K562 (cell line): ENCODE measurements around the gene CFP. TPM values are rescaled to one million over a fixed set of nuclear protein-coding genes. Genes with fewer than 3 reads are reported as not detected.

ENCODE experiments used
- ATAC-seq: fragments of 200-7000 bp; cut with Tn5 transposase; 3 replicates; pipeline ENCODE4 v1.9.1; 2020; ENCODE audit warnings: moderate library complexity
- BruUV-seq: library from RNA; stranded (reverse); fragments of 400-500 nt; replicated peaks from 2 replicates; lab custom pipeline; 2021; lab: Mats Ljungman, UMichigan
- CTCF ChIA-PET: fragments of 300-600 bp; formaldehyde crosslinking; extraction: SDS; loops from one replicate; lab custom pipeline; 2021; ENCODE audit warnings: low intra/inter-chr PET ratio; lab: Yijun Ruan, JAX
- POLR2A ChIA-PET: fragments of 300-600, 350-650 bp; sonication (Branson Sonifier 250); formaldehyde crosslinking; extraction: SDS; loops from one replicate; lab custom pipeline; 2021; ENCODE audit warnings: antibody characterized with exemption, inconsistent platforms; lab: Yijun Ruan, JAX
- DNase-seq, 4 experiments: peaks; one replicate each; pipeline versions ENCODE4 v3.0.0 to v3.0.0-alpha.2; 2011 to 2018; ENCODE audit warnings: low spot score in 3 of 4, mixed read lengths in 3 of 4; ENCODE audit errors: extremely low read depth in 1 of 4
- FAIRE-seq: peaks from 2 replicates; lab custom pipeline; 2011; peaks lifted over from hg19 to GRCh38; lab: Jason Lieb, UNC
- H2AFZ ChIP-seq: 2 replicates; pipeline ENCODE4 v1.6.0; 2011; ENCODE audit warnings: low read depth, low read length, control low read depth, inconsistent platforms
- H3K27ac ChIP-seq: fragments of 200-600 bp; 3 replicates; pipeline ENCODE4 v1.8.0; 2011; ENCODE audit warnings: low read depth, mild to moderate bottlenecking, control low read depth, inconsistent platforms, low read length, moderate library complexity, mixed read lengths; ENCODE audit errors: extremely low read depth
- H3K27me3 ChIP-seq, 2 experiments: fragments of 300-600 bp in 1 of 2; 2 replicates in 1 of 2; 3 replicates in 1 of 2; pipeline versions ENCODE4 v1.6.0 to v1.8.0; 2011; ENCODE audit warnings: inconsistent platforms in 2 of 2, low read length in 2 of 2, mild to moderate bottlenecking in 1 of 2, mixed read lengths in 1 of 2, moderate library complexity in 1 of 2; ENCODE audit not compliant: control insufficient read depth in 2 of 2, insufficient read depth in 2 of 2
- H3K36me3 ChIP-seq: fragments of 300-600 bp; 3 replicates; pipeline ENCODE4 v1.8.0; 2011; ENCODE audit warnings: mild to moderate bottlenecking, low read length, inconsistent platforms; ENCODE audit not compliant: control insufficient read depth, insufficient read depth
- H3K4me1 ChIP-seq, 2 experiments: fragments of 200-600 bp in 1 of 2; replicated peaks in 1 of 2; 2 replicates in 1 of 2; 3 replicates in 1 of 2; pipeline versions ENCODE4 v1.5.1 to v1.8.0; 2011; ENCODE audit warnings: inconsistent platforms in 2 of 2, low read length in 2 of 2, mild to moderate bottlenecking in 1 of 2, mixed read lengths in 1 of 2, moderate library complexity in 1 of 2; ENCODE audit not compliant: control insufficient read depth in 2 of 2, insufficient read depth in 2 of 2
- H3K4me2 ChIP-seq: 2 replicates; pipeline ENCODE4 v1.6.1; 2011; ENCODE audit warnings: low read length, control low read depth, inconsistent platforms, mixed read lengths; ENCODE audit not compliant: insufficient read depth
- H3K4me3 ChIP-seq: fragments of 200-600 bp; sonication (generic), shearing (Covaris generic); 2 replicates; pipeline ENCODE4 v1.5.1; 2016; ENCODE audit warnings: control low read depth, inconsistent platforms
- H3K79me2 ChIP-seq: fragments of 200-600 bp; 3 replicates; pipeline ENCODE4 v1.8.0; 2011; ENCODE audit warnings: low read length, inconsistent platforms; ENCODE audit not compliant: control insufficient read depth, insufficient read depth
- H3K9ac ChIP-seq, 2 experiments: 2 replicates each; pipeline versions ENCODE4 v1.6.0 to v1.6.1; 2011; ENCODE audit warnings: low read depth in 2 of 2, low read length in 2 of 2, control low read depth in 1 of 2, inconsistent platforms in 1 of 2, mild to moderate bottlenecking in 1 of 2, mixed read lengths in 1 of 2; ENCODE audit not compliant: insufficient read depth in 1 of 2
- H3K9me1 ChIP-seq: one replicate; pipeline ENCODE4 v1.6.0; 2011; ENCODE audit warnings: inconsistent platforms, mild to moderate bottlenecking, low read length, moderate library complexity; ENCODE audit not compliant: control insufficient read depth, insufficient read depth
- H3K9me3 ChIP-seq: replicated peaks from 2 replicates; pipeline ENCODE4 v1.5.1; 2011; ENCODE audit warnings: low read depth, low read length, inconsistent platforms; ENCODE audit not compliant: control insufficient read depth, insufficient read depth
- H4K20me1 ChIP-seq: replicated peaks from 2 replicates; pipeline ENCODE4 v1.6.1; 2011; ENCODE audit warnings: low read length, inconsistent platforms, mixed read lengths; ENCODE audit not compliant: control insufficient read depth, insufficient read depth
- BACH1 ChIP-seq: fragments of 200-800 bp; sonication (Bioruptor generic); IDR thresholded peaks from 2 replicates; pipeline ENCODE4 v1.6.1; 2016; ENCODE audit warnings: missing genetic modification characterization, missing compliant biosample characterization
- DPF2 ChIP-seq: fragments of 450-650 bp; IDR thresholded peaks from 2 replicates; pipeline ENCODE4 v1.6.1; 2016
- ETV1 ChIP-seq: fragments of 450-650 bp; conservative IDR thresholded peaks from 2 replicates; pipeline ENCODE4 v1.6.1; 2016; ENCODE audit warnings: missing genetic modification characterization, control low read depth, low read depth, missing compliant biosample characterization
- FOXM1 ChIP-seq, 2 experiments: fragments of 450-650 bp in 1 of 2; sonication (generic) in 1 of 2; formaldehyde crosslinking in 1 of 2; IDR thresholded peaks; 2 replicates each; pipeline versions ENCODE4 v1.6.1 to v1.9.0; 2017 to 2022; ENCODE audit warnings: low read depth in 2 of 2, mild to moderate bottlenecking in 2 of 2, missing genetic modification reagents in 1 of 2, moderate library complexity in 1 of 2
- GABPB1 ChIP-seq: sonication (generic); formaldehyde crosslinking; IDR thresholded peaks from 2 replicates; pipeline ENCODE4 v1.8.0; 2022; ENCODE audit warnings: mild to moderate bottlenecking, missing genetic modification reagents
- MAFG ChIP-seq: fragments of 450-650 bp; conservative IDR thresholded peaks from 2 replicates; pipeline ENCODE4 v1.6.1; 2016; ENCODE audit warnings: missing genetic modification characterization, missing compliant biosample characterization
- NFE2 ChIP-seq: IDR thresholded peaks from 2 replicates; pipeline ENCODE4 v1.6.1; 2014; ENCODE audit warnings: antibody characterized with exemption, low read depth
- NFYB ChIP-seq: IDR thresholded peaks from 2 replicates; pipeline ENCODE4 v1.6.1; 2011; ENCODE audit warnings: mild to moderate bottlenecking, moderate library complexity; ENCODE audit not compliant: insufficient read length; ENCODE audit errors: extremely low read depth
- PML ChIP-seq: IDR thresholded peaks from 2 replicates; pipeline ENCODE4 v1.6.1; 2012; ENCODE audit warnings: low read length, inconsistent platforms
- TFAP4 ChIP-seq: sonication (generic); formaldehyde crosslinking; IDR thresholded peaks from 2 replicates; pipeline ENCODE4 v1.8.0; 2022; ENCODE audit warnings: missing genetic modification reagents, mild to moderate bottlenecking, moderate library complexity, borderline replicate concordance
- TRIM24 ChIP-seq, 2 experiments: fragments of 450-650 bp; IDR thresholded peaks; 2 replicates each; pipeline ENCODE4 v1.6.1; 2016
- XRCC3 ChIP-seq: fragments of 450-650 bp; IDR thresholded peaks from 2 replicates; pipeline ENCODE4 v1.6.1; 2017; ENCODE audit warnings: mild to moderate bottlenecking, moderate library complexity
- ZNF512 ChIP-seq: IDR thresholded peaks from 2 replicates; pipeline ENCODE4 v1.6.1; 2016; ENCODE audit warnings: missing genetic modification characterization, missing compliant biosample characterization
- WGBS: fragments of 100-300 bp; shearing (Covaris generic); methylation state at CpG from one replicate; pipeline ENCODE4 v1.1.6; 2016; ENCODE audit warnings: low coverage, mixed read lengths; ENCODE audit not compliant: insufficient coverage; ENCODE audit errors: missing lambda C conversion rate; 5-methylcytosine and 5-hydroxymethylcytosine counted together
- in situ Hi-C: fragments of 300-500 bp; cut with MboI; formaldehyde crosslinking; loops from 4 replicates; pipeline ENCODE4 v1.15.0; 2018; ENCODE audit warnings: inconsistent platforms, mixed read lengths
- intact Hi-C: fragments of 100-400 bp; cut with micrococcal nuclease; formaldehyde crosslinking; loops from 2 replicates; pipeline ENCODE4 v1.14.2; 2022
- polyA plus RNA-seq, 8 experiments: library from polyadenylated mRNA; depleted of rRNA in 4 of 8; stranded (reverse) in 5 of 8; unstranded in 3 of 8; fragments of >200 nt; fragmentation: Nextera tagmentation in 2 of 8; fragmentation: Illumina TruSeq in 1 of 8; extraction: Ambion mirVana in 2 of 8; extraction: Trizol in 1 of 8; gene quantifications; 2 replicates each; pipeline versions ENCODE4 v1.2.1 to v1.2.3, GENCODE V29; 2011 to 2014; ENCODE audit warnings: inconsistent platforms in 1 of 8, missing spikeins in 1 of 8
- total RNA-seq, 7 experiments: library from RNA; depleted of rRNA in 6 of 7; stranded (reverse); fragments of >200 nt in 6 of 7; fragmentation: Illumina TruSeq in 2 of 7; extraction: Trizol in 2 of 7; gene quantifications; 2 replicates each; pipeline versions ENCODE4 v1.2.1 to v1.2.3, GENCODE V29; 2011 to 2021; ENCODE audit warnings: low replicate concordance in 1 of 7

The CFP gene
- total and polyA plus RNA-seq, 9 of the 15 experiments (the other 6 are each of a cell fraction or from before 2014, with no cell fraction given) = 0.18 to 2.0 (median 0.55) TPM

DNA sequence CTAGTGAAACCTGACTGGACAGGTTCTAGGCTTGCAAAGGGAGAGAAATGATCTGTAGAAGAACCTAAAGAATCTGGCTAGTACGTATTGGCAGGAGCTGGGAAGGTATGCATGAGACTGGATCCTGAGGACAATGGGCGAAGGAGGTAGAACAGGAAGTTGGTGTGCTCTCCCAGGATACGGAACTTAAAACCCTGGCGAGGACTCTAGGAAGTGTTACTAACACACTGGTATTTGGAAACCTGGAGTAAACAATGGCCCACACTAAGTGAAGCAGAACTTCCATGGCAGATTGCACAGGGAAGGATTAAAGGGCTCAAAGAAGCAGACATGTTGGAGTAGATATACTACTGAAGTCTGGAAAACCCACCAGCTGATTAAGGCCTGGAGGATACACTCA is 19.2 kb downstream of the CFP start:
- TF ChIP-seq FOXM1 (IDR thresholded peaks at IDR 0.05; ENCODE audit: low read depth) (no peak), FOXM1 (CRISPR knock-in tag; IDR thresholded peaks at IDR 0.05; ENCODE audit: low read depth) (no peak)
- Histone ChIP-seq H3K4me1 (peaks cover 7% of the 10 kb centered on the region in 2 experiments; a peak in 4 of 5 replicates), H3K27ac (no peak overlapping the region), H3K9me3 (0 out of 2 replicates have a peak, but pooled peaks cover 2% of the 10 kb centered on the region), H3K79me2 (no peaks in the 10 kb centered on the region), H3K36me3 (no peaks in the 10 kb centered on the region), H2AFZ (no peak overlapping the region), H3K9ac (no peak overlapping the region), H4K20me1 (no peaks in the 10 kb centered on the region), H3K4me2 (no peak overlapping the region), H3K4me3 (no peak overlapping the region), H3K9me1 (no peaks in the 10 kb centered on the region), H3K27me3 (peaks cover 0 to 14% of the 10 kb centered on the region in 2 experiments; a peak in 2 of 5 replicates)
- intact Hi-C loops (no loop called here), in situ Hi-C loops (no loop called here)
- WGBS = 45% methylated on average over 3 of the region's 4 CpGs
- no peak for FAIRE-seq
- ChIA-PET POLR2A (interaction anchor here (0.7 to 1.0 kb wide), 2 partner anchors 13 to 15 kb away, joined by 3 to 4 read pairs; no protein-coding TSS in a partner anchor), CTCF (no interaction called here)
- no TSS peak for BruUV-seq
- DNase-seq = no peak
- ATAC-seq = no peak

GRCh38 chrX:47608130-47608810 is 21.5 kb downstream of the CFP start:
- Histone ChIP-seq H3K27me3 (peaks cover 0 to 2% of the 10 kb centered on the region in 2 experiments; a peak in 2 of 5 replicates), H3K27ac (peak overlapping the region; percentile 52; the same call in 1 of the 3 replicates), H3K9me3 (0 out of 2 replicates have a peak, but pooled peaks cover 2% of the 10 kb centered on the region), H4K20me1 (no peaks in the 10 kb centered on the region), H3K4me3 (no peak overlapping the region), H3K4me1 (peaks cover 7% of the 10 kb centered on the region in 2 experiments; a peak in 4 of 5 replicates), H2AFZ (peak overlapping the region; percentile 85), H3K4me2 (peak overlapping the region; percentile 49), H3K79me2 (no peaks in the 10 kb centered on the region), H3K9me1 (no peaks in the 10 kb centered on the region), H3K36me3 (no peaks in the 10 kb centered on the region), H3K9ac (no peak overlapping the region; a peak in 1 of 4 replicates)
- peak; percentile 75 for FAIRE-seq
- 18% methylated on average over 6 of the region's 9 CpGs for WGBS
- BruUV-seq = no TSS peak
- ATAC-seq = peak; percentile 92
- ChIA-PET CTCF (no interaction called here), POLR2A (no interaction called here)
- peak; percentile 45 to 74 (median 58) for DNase-seq
- intact Hi-C loops (no loop called here), in situ Hi-C loops (no loop called here)
- TF ChIP-seq DPF2 = peak; percentile 48
- TF ChIP-seq GABPB1 (CRISPR knock-in tag) = 0 out of 2 replicates have a peak, but pooled peaks have one; percentile 24
- peak; percentile 92 for TF ChIP-seq TFAP4 (CRISPR knock-in tag)
- no peak for TF ChIP-seq XRCC3
- TF ChIP-seq BACH1 (tag) = no peak
- TF ChIP-seq MAFG (tag) = peak; percentile 74
- no peak for TF ChIP-seq PML
- TF ChIP-seq ZNF512 = 0 out of 2 replicates have a peak, but pooled peaks have one; percentile 35
- peak in 1 of 2 experiments; percentile 37; a peak in 1 of 4 replicates for TF ChIP-seq TRIM24 (IDR thresholded peaks at IDR 0.05)
- TF ChIP-seq NFE2 = peak; percentile 86
- no peak for TF ChIP-seq NFYB
- 0 out of 2 replicates have a peak, but pooled peaks have one; percentile 40 for TF ChIP-seq ETV1 (tag)
